Measurements from ENCODE around the gene BRF1.

Gene BRF1

GRCh38 chr14:105300542-105301102 lies at the start of gene BRF1:
Gene BRF1 (minus strand): TSS chr14:105301001. CDS start chr14:105300629, 372 bp downstream.
- Histone ChIP-seq H3K9me3 (no peaks in the 10 kb centered on the region), H3K27ac (peak within 1 kb of the TSS; percentile 95), H3K9ac (peak within 1 kb of the TSS; percentile 97), H4K20me1 (peaks cover 48% of the 10 kb centered on the region), H3K27me3 (no peaks in the 10 kb centered on the region), H3K4me1 (peaks cover 68% of the 10 kb centered on the region), H3K4me3 (peak within 1 kb of the TSS; percentile 94), H3K4me2 (peak within 1 kb of the TSS; percentile 96), H3K36me3 (0 out of 2 replicates have a peak, but pooled peaks cover 9% of the 10 kb centered on the region)
- TF ChIP-seq Cebpa-rat (IDR thresholded peaks at IDR 0.05) = no peak

GRCh38 chr14:105349992-105350391 lies 49.2 kb upstream of the BRF1 start:
- peaks cover 63% of the 10 kb centered on the region for H4K20me1 ChIP-seq

GRCh38 chr14:105348945-105349699 lies 48.3 kb upstream of the BRF1 start:
- no peak for TF ChIP-seq Cebpa-rat (IDR thresholded peaks at IDR 0.05)
- Histone ChIP-seq H3K4me3 (no peak overlapping the region), H3K9me3 (peaks cover 16% of the 10 kb centered on the region), H3K4me2 (no peak overlapping the region), H3K27me3 (no peaks in the 10 kb centered on the region), H3K27ac (0 out of 2 replicates have a peak overlapping the region, but pooled peaks have one; percentile 13), H3K4me1 (peaks cover 33% of the 10 kb centered on the region), H3K36me3 (peaks cover 32% of the 10 kb centered on the region), H4K20me1 (peaks cover 63% of the 10 kb centered on the region), H3K9ac (no peak overlapping the region)

More at GRCh38 chr14:105349992-105350391, 49.2 kb upstream of the BRF1 start:
- H3K4me3 ChIP-seq = no peak overlapping the region
- peaks cover 33% of the 10 kb centered on the region for H3K4me1 ChIP-seq
- peaks cover 32% of the 10 kb centered on the region for H3K36me3 ChIP-seq
- H3K27ac ChIP-seq = no peak overlapping the region
- H3K4me2 ChIP-seq = no peak overlapping the region
- peaks cover 8% of the 10 kb centered on the region for H3K9me3 ChIP-seq
- TF ChIP-seq Cebpa-rat (IDR thresholded peaks at IDR 0.05) = no peak
- H3K9ac ChIP-seq = no peak overlapping the region
- H3K27me3 ChIP-seq = no peaks in the 10 kb centered on the region

GRCh38 chr14:105348169-105348944 lies 47.6 kb upstream of the BRF1 start:
- Histone ChIP-seq H3K9ac (no peak overlapping the region), H3K4me1 (peaks cover 33% of the 10 kb centered on the region), H3K36me3 (peaks cover 32% of the 10 kb centered on the region), H3K27ac (0 out of 2 replicates have a peak overlapping the region, but pooled peaks have one; percentile 13), H3K4me3 (no peak overlapping the region), H4K20me1 (peaks cover 65% of the 10 kb centered on the region), H3K27me3 (no peaks in the 10 kb centered on the region), H3K4me2 (no peak overlapping the region), H3K9me3 (peaks cover 21% of the 10 kb centered on the region)
- TF ChIP-seq Cebpa-rat (IDR thresholded peaks at IDR 0.05) = no peak

- peaks cover 21% of the 10 kb centered on the region for H3K9me3 ChIP-seq
- no peak overlapping the region for H3K4me2 ChIP-seq
- no peaks in the 10 kb centered on the region for H3K27me3 ChIP-seq
- H3K36me3 ChIP-seq = peaks cover 32% of the 10 kb centered on the region
- H3K4me3 ChIP-seq = no peak overlapping the region
- peaks cover 67% of the 10 kb centered on the region for H4K20me1 ChIP-seq
- H3K4me1 ChIP-seq = peaks cover 29% of the 10 kb centered on the region
- H3K9ac ChIP-seq = no peak overlapping the region
- H3K27ac ChIP-seq = no peak overlapping the region
- TF ChIP-seq Cebpa-rat (IDR thresholded peaks at IDR 0.05) = no peak
Measured at GRCh38 chr14:105347587-105347968, 46.8 kb upstream of the BRF1 start.

GRCh38 chr14:105346876-105347586 lies 46.2 kb upstream of the BRF1 start:
- Histone ChIP-seq H3K9ac (no peak overlapping the region), H3K9me3 (peaks cover 21% of the 10 kb centered on the region), H3K27ac (no peak overlapping the region)

GRCh38 chr14:105346200-105346533 lies 45.4 kb upstream of the BRF1 start:
- H3K4me1 ChIP-seq = peaks cover 25% of the 10 kb centered on the region
- H3K4me2 ChIP-seq = 0 out of 2 replicates have a peak overlapping the region, but pooled peaks have one; percentile 7
- no peak for TF ChIP-seq Cebpa-rat (IDR thresholded peaks at IDR 0.05)
- peaks cover 30% of the 10 kb centered on the region for H3K36me3 ChIP-seq
- H3K27ac ChIP-seq = no peak overlapping the region
- peaks cover 67% of the 10 kb centered on the region for H4K20me1 ChIP-seq
- no peaks in the 10 kb centered on the region for H3K27me3 ChIP-seq
- no peak overlapping the region for H3K9ac ChIP-seq
- no peak overlapping the region for H3K4me3 ChIP-seq
- H3K9me3 ChIP-seq = peaks cover 21% of the 10 kb centered on the region

More at GRCh38 chr14:105346876-105347586, 46.2 kb upstream of the BRF1 start:
- H3K27me3 ChIP-seq = no peaks in the 10 kb centered on the region
- peaks cover 32% of the 10 kb centered on the region for H3K36me3 ChIP-seq
- H4K20me1 ChIP-seq = peaks cover 67% of the 10 kb centered on the region
- peak overlapping the region; percentile 14; the same call in 1 of the 2 replicates for H3K4me2 ChIP-seq
- TF ChIP-seq Cebpa-rat (IDR thresholded peaks at IDR 0.05) = no peak
- no peak overlapping the region for H3K4me3 ChIP-seq
- H3K4me1 ChIP-seq = peaks cover 24% of the 10 kb centered on the region

- H3K27me3 ChIP-seq = no peaks in the 10 kb centered on the region
- H3K36me3 ChIP-seq = peaks cover 5% of the 10 kb centered on the region
- TF ChIP-seq Cebpa-rat (IDR thresholded peaks at IDR 0.05) = no peak
- peaks cover 54% of the 10 kb centered on the region for H3K4me1 ChIP-seq
- H3K9ac ChIP-seq = no peak overlapping the region
- peaks cover 67% of the 10 kb centered on the region for H4K20me1 ChIP-seq
- H3K4me2 ChIP-seq = no peak overlapping the region
- no peak overlapping the region for H3K27ac ChIP-seq
- H3K9me3 ChIP-seq = peaks cover 21% of the 10 kb centered on the region
- H3K4me3 ChIP-seq = no peak overlapping the region
Measured at GRCh38 chr14:105343194-105343593, 42.4 kb upstream of the BRF1 start.

All from BLaER1 (cell line).